ENCODE measurements around the gene GLI3.

Gene GLI3

GRCh38 chr7:42039921-42040320 lies 197.1 kb downstream of the GLI3 start:
- no peak for DNase-seq (ENCODE audit: low read depth in 2 of 3, low spot score in 1 of 3)

- DNase-seq (ENCODE audit: low read depth in 2 of 3, low spot score in 1 of 3): no peak
These were observed 201.8 kb downstream of the GLI3 start for GRCh38 chr7:42035210-42035609.

- no peak for DNase-seq (ENCODE audit: low read depth in 2 of 3, low spot score in 1 of 3)
These were observed 203.5 kb downstream of the GLI3 start for GRCh38 chr7:42033480-42033879.

GRCh38 chr7:42029405-42029804 lies 207.6 kb downstream of the GLI3 start:
- DNase-seq (ENCODE audit: low read depth in 2 of 3, low spot score in 1 of 3): no peak

- no peak for DNase-seq (ENCODE audit: low read depth in 2 of 3, low spot score in 1 of 3)
These were observed 209.5 kb downstream of the GLI3 start for GRCh38 chr7:42027521-42027920.

- no peak for DNase-seq (ENCODE audit: low read depth in 2 of 3, low spot score in 1 of 3)
These were observed 210.3 kb downstream of the GLI3 start for GRCh38 chr7:42026622-42027197.

GRCh38 chr7:42025635-42026375 lies 211.2 kb downstream of the GLI3 start:
- no peak for DNase-seq (ENCODE audit: low read depth in 2 of 3, low spot score in 1 of 3)

- DNase-seq (ENCODE audit: low read depth in 2 of 3, low spot score in 1 of 3): no peak
These were observed 212.5 kb downstream of the GLI3 start for GRCh38 chr7:42024537-42024936.

GRCh38 chr7:42023262-42023661 lies 213.7 kb downstream of the GLI3 start:
- DNase-seq (ENCODE audit: low read depth in 2 of 3, low spot score in 1 of 3): no peak

GRCh38 chr7:42022791-42023190 lies 214.2 kb downstream of the GLI3 start:
- no peak for DNase-seq (ENCODE audit: low read depth in 2 of 3, low spot score in 1 of 3)

- DNase-seq (ENCODE audit: low read depth in 2 of 3, low spot score in 1 of 3): no peak
These were observed 215.0 kb downstream of the GLI3 start for GRCh38 chr7:42022056-42022455.

- DNase-seq (ENCODE audit: low read depth in 2 of 3, low spot score in 1 of 3): no peak
These were observed 215.4 kb downstream of the GLI3 start for GRCh38 chr7:42021631-42022030.

- DNase-seq (ENCODE audit: low read depth in 2 of 3, low spot score in 1 of 3): no peak
These were observed 216.9 kb downstream of the GLI3 start for GRCh38 chr7:42020061-42020460.

- DNase-seq (ENCODE audit: low read depth in 2 of 3, low spot score in 1 of 3): no peak
These were observed 219.5 kb downstream of the GLI3 start for GRCh38 chr7:42017349-42017986.

- no peak for DNase-seq (ENCODE audit: low read depth in 2 of 3, low spot score in 1 of 3)
These were observed 220.5 kb downstream of the GLI3 start for GRCh38 chr7:42016517-42016916.

- peak; percentile 21 to 45 (median 31) for DNase-seq (ENCODE audit: low read depth in 2 of 3, low spot score in 1 of 3)
These were observed 222.1 kb downstream of the GLI3 start for GRCh38 chr7:42014625-42015618.

GRCh38 chr7:42012786-42013360 lies 224.1 kb downstream of the GLI3 start:
- DNase-seq (ENCODE audit: low read depth in 2 of 3, low spot score in 1 of 3): no peak

GRCh38 chr7:42012313-42012712 lies 224.7 kb downstream of the GLI3 start:
- no peak for DNase-seq (ENCODE audit: low read depth in 2 of 3, low spot score in 1 of 3)

GRCh38 chr7:42011846-42012245 lies 225.2 kb downstream of the GLI3 start:
- DNase-seq (ENCODE audit: low read depth in 2 of 3, low spot score in 1 of 3): no peak

GRCh38 chr7:42010751-42011150 lies 226.3 kb downstream of the GLI3 start:
- no peak for DNase-seq (ENCODE audit: low read depth in 2 of 3, low spot score in 1 of 3)
